SK-N-MC (cell line): ENCODE results near the gene CD2BP2.
"Not testable (repeated sequence)": the region's sequence is repeated elsewhere in the genome, so short reads cannot be mapped to it uniquely, and the experiment has no call there.

Experiments
- EZH2 ChIP-seq: fragments of 200-600 bp; sonication (generic); IDR thresholded peaks from one replicate; pipeline ENCODE4 v1.6.1; 2017; ENCODE audit warnings: antibody characterized with exemption
- POLR2AphosphoS5 ChIP-seq: IDR thresholded peaks from 2 replicates; pipeline ENCODE4 v1.6.1; 2012; ENCODE audit warnings: mild to moderate bottlenecking, low read depth, low read length, borderline replicate concordance

DNA sequence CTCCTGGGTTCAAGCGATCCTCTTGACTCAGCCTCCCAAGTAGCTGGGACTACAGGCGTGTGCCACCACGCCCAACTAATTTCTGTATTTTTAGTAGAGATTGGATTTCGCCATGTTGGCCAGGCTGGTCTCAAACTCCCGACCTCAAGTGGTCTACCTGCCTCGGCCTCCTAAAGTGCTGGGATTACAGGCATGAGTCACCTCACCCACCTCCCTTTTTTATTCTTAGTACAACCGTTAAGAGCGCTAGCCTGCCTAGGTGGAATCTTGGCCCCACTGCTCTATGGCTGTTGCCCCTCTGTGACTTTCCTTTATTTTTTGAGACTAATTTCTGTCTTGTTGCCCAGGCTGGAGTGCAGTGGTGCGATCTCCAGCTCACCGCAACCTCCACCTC is 17.1 kb downstream of the CD2BP2 start:
- TF ChIP-seq POLR2AphosphoS5, EZH2: not testable (repeated sequence)
